Gastroesophageal sphincter (tissue), 3 donors: ENCODE data around the gene TOLLIP.

Experiments used
- CTCF ChIP-seq, 4 experiments: fragments of 200-600 bp in 2 of 4; fragments of 450-650 bp in 2 of 4; sonication (generic) in 1 of 4; IDR thresholded peaks; one replicate each; pipeline ENCODE4 v1.5.1; 2017 to 2019; ENCODE audit warnings: antibody characterized with exemption in 4 of 4, mild to moderate bottlenecking in 2 of 4, moderate library complexity in 2 of 4
- EP300 ChIP-seq: sonication (generic); formaldehyde crosslinking; IDR thresholded peaks from one replicate; pipeline ENCODE4 v1.6.1; 2017; ENCODE audit warnings: antibody characterized with exemption, mild to moderate bottlenecking
- POLR2A ChIP-seq, 2 donors: fragments of 450-650 bp; IDR thresholded peaks; one replicate each; pipeline ENCODE4 v1.6.1; 2017; ENCODE audit warnings: antibody characterized with exemption in 2 of 2, mild to moderate bottlenecking in 2 of 2, moderate library complexity in 1 of 2
- POLR2AphosphoS5 ChIP-seq: sonication (generic); formaldehyde crosslinking; IDR thresholded peaks from one replicate; pipeline ENCODE4 v1.6.1; 2017; ENCODE audit warnings: antibody characterized with exemption

DNA sequence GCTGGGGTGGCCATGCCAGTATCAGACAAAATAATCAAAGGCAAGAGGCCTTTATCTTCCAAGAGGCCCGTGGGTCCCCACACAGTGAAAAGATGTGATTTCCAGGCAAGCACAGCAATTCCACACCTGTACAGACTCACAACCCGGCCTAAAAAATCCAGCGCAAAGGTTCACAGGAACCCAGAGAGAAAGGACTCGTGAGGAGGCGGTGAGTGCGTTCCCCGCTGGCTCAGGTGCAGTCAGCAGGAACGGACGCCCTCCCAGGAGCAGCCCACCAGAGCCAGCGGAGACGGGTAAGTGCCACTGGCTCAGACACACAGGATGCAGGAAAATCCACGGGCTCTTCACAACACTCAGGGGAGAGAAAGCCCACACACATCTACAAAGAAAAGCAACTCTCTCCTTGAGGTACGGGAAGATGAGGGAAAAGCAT, 4.4 kb downstream of the TOLLIP start:
- no peak for TF ChIP-seq CTCF (IDR thresholded peaks at IDR 0.05)
- no peak for TF ChIP-seq EP300
- no peak for TF ChIP-seq POLR2AphosphoS5
- no peak for TF ChIP-seq POLR2A (IDR thresholded peaks at IDR 0.05)
